WTC11 (cell line): Measurements from ENCODE around the gene ZNF189. TPM values are rescaled to one million over a fixed set of nuclear protein-coding genes. Genes with fewer than 3 reads are reported as not detected.
A peak's percentile ranks its signal among the peaks of the same experiment; 100 is the strongest.

ENCODE experiments used
- ATAC-seq: fragments of 200-7000 bp; cut with Tn5 transposase; 2 replicates; pipeline ENCODE4 v1.10.0; 2021; ENCODE audit warnings: mild to moderate bottlenecking, moderate library complexity
- CTCF ChIA-PET: fragments of 300-600 bp; sonication (Branson Sonifier 250); formaldehyde crosslinking; loops from one replicate; lab custom pipeline; 2021; ENCODE audit warnings: antibody characterized with exemption; lab: Charles Lee
- POLR2A ChIA-PET: fragments of 350-600 bp; sonication (Branson Sonifier 250); formaldehyde crosslinking; loops from one replicate; lab custom pipeline; 2021; ENCODE audit warnings: antibody characterized with exemption; lab: Charles Lee
- DNase-seq: peaks from one replicate; pipeline ENCODE4 v3.0.0; 2021; ENCODE audit warnings: low spot score
- H3K27ac Mint-ChIP-seq: 2 replicates; pipeline ENCODE4 v1.8.0; 2021; ENCODE audit warnings: mixed read lengths
- H3K27me3 Mint-ChIP-seq: 2 replicates; pipeline ENCODE4 v1.8.0; 2021; ENCODE audit warnings: low read depth, mild to moderate bottlenecking, moderate library complexity, mixed read lengths
- H3K36me3 Mint-ChIP-seq: 2 replicates; pipeline ENCODE4 v1.8.0; 2021; ENCODE audit warnings: mixed read lengths
- H3K4me1 Mint-ChIP-seq: 2 replicates; pipeline ENCODE4 v1.8.0; 2022; ENCODE audit warnings: mixed read lengths
- H3K4me3 Mint-ChIP-seq: 2 replicates; pipeline ENCODE4 v1.8.0; 2021; ENCODE audit warnings: mild to moderate bottlenecking, moderate library complexity, mixed read lengths
- H3K9me3 Mint-ChIP-seq: 2 replicates; pipeline ENCODE4 v1.8.0; 2021; ENCODE audit warnings: mixed read lengths
- AFF4 ChIP-seq: sonication (generic); formaldehyde crosslinking; IDR thresholded peaks from 2 replicates; pipeline ENCODE4 v1.8.1; 2023; ENCODE audit warnings: mild to moderate bottlenecking, missing genetic modification reagents, borderline replicate concordance
- ATF6 ChIP-seq: sonication (generic); formaldehyde crosslinking; IDR thresholded peaks from 2 replicates; pipeline ENCODE4 v1.8.1; 2023; ENCODE audit warnings: mild to moderate bottlenecking, missing genetic modification reagents
- CREB1 ChIP-seq: sonication (generic); formaldehyde crosslinking; IDR thresholded peaks from 2 replicates; pipeline ENCODE4 v1.8.0; 2023; ENCODE audit warnings: mild to moderate bottlenecking, missing genetic modification reagents
- CREM ChIP-seq: sonication (generic); formaldehyde crosslinking; IDR thresholded peaks from 2 replicates; pipeline ENCODE4 v1.8.1; 2022; ENCODE audit warnings: mild to moderate bottlenecking, missing genetic modification reagents, moderate library complexity
- E2F5 ChIP-seq: sonication (generic); formaldehyde crosslinking; IDR thresholded peaks from 2 replicates; pipeline ENCODE4 v1.8.1; 2022; ENCODE audit warnings: mild to moderate bottlenecking, moderate library complexity, missing genetic modification reagents
- HMGA2 ChIP-seq: fragments of 250-450 bp; sonication (Bioruptor Pico); IDR thresholded peaks from 2 replicates; pipeline ENCODE4 v1.4.0; 2021; ENCODE audit warnings: mild to moderate bottlenecking, moderate library complexity
- HMGXB4 ChIP-seq: sonication (generic); formaldehyde crosslinking; IDR thresholded peaks from 2 replicates; pipeline ENCODE4 v1.8.1; 2023; ENCODE audit warnings: mild to moderate bottlenecking, moderate library complexity, missing genetic modification reagents
- IRF2 ChIP-seq: sonication (generic); formaldehyde crosslinking; IDR thresholded peaks from 2 replicates; pipeline ENCODE4 v1.8.0; 2022; ENCODE audit warnings: low read depth, missing genetic modification reagents, borderline replicate concordance
- JAZF1 ChIP-seq: fragments of 250-450 bp; sonication (Bioruptor Pico); IDR thresholded peaks from 2 replicates; pipeline ENCODE4 v1.9.0; 2021; ENCODE audit warnings: moderate library complexity, mild to moderate bottlenecking, inconsistent platforms
- MLX ChIP-seq: sonication (generic); formaldehyde crosslinking; IDR thresholded peaks from 2 replicates; pipeline ENCODE4 v1.8.1; 2023; ENCODE audit warnings: mild to moderate bottlenecking, missing genetic modification reagents, moderate library complexity
- NFATC4 ChIP-seq: fragments of 250-450 bp; sonication (Bioruptor Pico); IDR thresholded peaks from 2 replicates; pipeline ENCODE4 v1.9.0; 2021; ENCODE audit warnings: mild to moderate bottlenecking
- NR2C2 ChIP-seq: sonication (generic); formaldehyde crosslinking; IDR thresholded peaks from 2 replicates; pipeline ENCODE4 v1.8.0; 2022; ENCODE audit warnings: mild to moderate bottlenecking, missing genetic modification reagents
- PRDM15 ChIP-seq: sonication (generic); formaldehyde crosslinking; IDR thresholded peaks from 2 replicates; pipeline ENCODE4 v1.8.0; 2022; ENCODE audit warnings: missing genetic modification reagents
- RORB ChIP-seq: fragments of 250-450 bp; sonication (Bioruptor Pico); IDR thresholded peaks from 2 replicates; pipeline ENCODE4 v1.9.0; 2021; ENCODE audit warnings: mild to moderate bottlenecking
- TEAD1 ChIP-seq: sonication (generic); formaldehyde crosslinking; IDR thresholded peaks from 2 replicates; pipeline ENCODE4 v1.8.0; 2022; ENCODE audit warnings: mild to moderate bottlenecking, missing genetic modification reagents
- ZBTB43 ChIP-seq: sonication (generic); formaldehyde crosslinking; IDR thresholded peaks from 2 replicates; pipeline ENCODE4 v1.8.1; 2023; ENCODE audit warnings: mild to moderate bottlenecking, missing genetic modification reagents
- ZNF396 ChIP-seq: fragments of 250-450 bp; sonication (Bioruptor Pico); IDR thresholded peaks from 2 replicates; pipeline ENCODE4 v1.8.0; 2021; ENCODE audit warnings: mild to moderate bottlenecking, moderate library complexity, borderline replicate concordance
- ZNF416 ChIP-seq: fragments of 250-450 bp; sonication (Bioruptor Pico); IDR thresholded peaks from 2 replicates; pipeline ENCODE4 v1.9.0; 2021; ENCODE audit warnings: mild to moderate bottlenecking, inconsistent platforms
- ZSCAN18 ChIP-seq: fragments of 250-450 bp; sonication (Bioruptor Pico); IDR thresholded peaks from 2 replicates; pipeline ENCODE4 v2.1.2; 2022; ENCODE audit warnings: mild to moderate bottlenecking, moderate library complexity
- total RNA-seq: library from RNA; stranded (reverse); gene quantifications from 3 replicates; pipeline ENCODE4 v1.2.3, GENCODE V29; 2021

Gene ZNF189
- total RNA-seq, 1 experiment from 2014 or later, result 10.3 TPM

- no peak for TF ChIP-seq ZBTB43 (CRISPR knock-in tag)
- TF ChIP-seq MLX (CRISPR knock-in tag), result no peak
- no peak for TF ChIP-seq HMGA2 (CRISPR knock-in tag)
- TF ChIP-seq, all 79 proteins: peak for 0
These were observed 956 bp downstream of the ZNF189 start (continued) for GRCh38 chr9:101399643-101399970.

GRCh38 chr9:101400120-101400519 lies 1.5 kb downstream of the ZNF189 start:
- Mint-ChIP-seq H3K9me3 (peaks cover 14% of the 10 kb centered on the region), H3K4me1 (peaks cover 19% of the 10 kb centered on the region)
- TF ChIP-seq RORB (no peak), AFF4 (no peak), IRF2 (no peak), JAZF1 (CRISPR knock-in tag) (no peak), MLX (CRISPR knock-in tag) (no peak), NFATC4 (CRISPR knock-in tag) (no peak), ZNF396 (CRISPR knock-in tag) (no peak), HMGXB4 (CRISPR knock-in tag) (no peak), HMGA2 (CRISPR knock-in tag) (no peak), CREB1 (CRISPR knock-in tag) (no peak), PRDM15 (CRISPR knock-in tag) (no peak), ZSCAN18 (no peak), CREM (CRISPR knock-in tag) (no peak), E2F5 (CRISPR knock-in tag) (no peak), TEAD1 (CRISPR knock-in tag) (no peak), ZNF416 (CRISPR knock-in tag) (no peak), ATF6 (CRISPR knock-in tag) (no peak), NR2C2 (no peak)
- TF ChIP-seq, all 79 proteins: peak for 0
- no peaks in the 10 kb centered on the region for H3K27me3 Mint-ChIP-seq
- peaks cover 66% of the 10 kb centered on the region for H3K36me3 Mint-ChIP-seq
- peak overlapping the region; percentile 99 for H3K4me3 Mint-ChIP-seq
- CTCF ChIA-PET, result no interaction called here
- no peak for ATAC-seq
- H3K27ac Mint-ChIP-seq, result no peak overlapping the region
- DNase-seq, result no peak
- POLR2A ChIA-PET, result no interaction called here
